HG02943 (cell line): ENCODE data around the gene RAB39A.
A peak's percentile ranks its signal among the peaks of the same experiment; 100 is the strongest.

ENCODE experiments used
- ATAC-seq: cut with Tn5 transposase; IDR thresholded peaks from one replicate; pipeline ENCODE4 v1.9.1; 2021; ENCODE audit warnings: mild to moderate bottlenecking, low read depth, moderate library complexity; ENCODE audit not compliant: unreplicated experiment

The RAB39A gene

GRCh38 chr11:107957109-107957588, 28.9 kb downstream of the RAB39A start:
- no peak for ATAC-seq

DNA sequence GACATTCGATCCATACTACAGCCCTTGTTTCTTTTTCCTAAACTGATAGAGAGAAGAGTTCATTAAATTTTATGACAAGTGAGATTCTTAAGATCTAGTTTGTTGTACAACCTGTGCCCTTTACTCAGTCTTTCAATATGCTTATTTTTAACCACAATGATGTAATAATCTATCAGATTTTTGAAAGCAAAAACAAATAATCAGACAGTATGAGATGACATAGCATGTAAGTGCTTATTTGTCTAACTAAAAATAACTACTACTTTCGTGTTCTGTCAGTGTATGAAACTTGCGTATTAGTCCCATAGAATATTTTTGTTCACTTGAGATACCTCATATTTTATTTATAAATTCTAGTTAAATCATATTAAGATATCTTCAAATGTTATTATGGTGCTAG, 33.2 kb downstream of the RAB39A start:
- ATAC-seq, result no peak

DNA sequence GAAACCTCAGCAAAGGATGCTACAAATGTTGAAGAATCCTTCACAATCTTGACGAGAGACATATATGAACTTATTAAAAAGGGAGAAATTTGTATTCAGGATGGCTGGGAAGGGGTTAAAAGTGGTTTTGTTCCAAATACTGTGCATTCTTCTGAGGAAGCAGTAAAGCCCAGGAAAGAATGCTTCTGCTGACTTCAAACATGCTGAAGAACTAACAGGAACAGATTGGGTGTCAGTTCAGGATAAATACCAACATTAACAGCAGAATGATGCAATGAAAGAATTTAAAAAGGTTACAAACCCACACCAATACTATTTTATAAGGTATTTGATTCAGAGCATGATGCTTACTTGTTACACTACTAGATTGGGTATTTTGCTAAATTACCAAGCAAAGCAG, 33.9 kb downstream of the RAB39A start:
- no peak for ATAC-seq

DNA sequence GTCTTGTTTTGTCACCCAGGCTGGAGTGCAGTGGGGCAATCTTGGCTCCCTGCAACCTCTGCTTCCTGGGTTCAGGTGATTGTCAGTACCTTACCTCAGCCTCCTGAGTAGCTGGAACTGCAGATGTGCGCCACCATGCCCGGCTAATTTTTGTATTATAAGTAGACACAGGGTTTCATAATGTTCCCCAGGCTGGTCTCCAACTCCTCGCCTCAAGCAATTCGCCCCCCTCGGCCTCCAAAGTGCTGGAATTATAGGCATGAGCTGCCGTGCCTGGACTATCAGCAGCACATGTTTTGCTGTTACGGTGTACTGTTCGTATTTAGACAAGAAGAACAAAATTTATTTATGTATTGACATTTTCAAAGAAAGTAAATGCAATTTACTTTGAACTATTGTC, 34.8 kb downstream of the RAB39A start:
- no peak for ATAC-seq

DNA sequence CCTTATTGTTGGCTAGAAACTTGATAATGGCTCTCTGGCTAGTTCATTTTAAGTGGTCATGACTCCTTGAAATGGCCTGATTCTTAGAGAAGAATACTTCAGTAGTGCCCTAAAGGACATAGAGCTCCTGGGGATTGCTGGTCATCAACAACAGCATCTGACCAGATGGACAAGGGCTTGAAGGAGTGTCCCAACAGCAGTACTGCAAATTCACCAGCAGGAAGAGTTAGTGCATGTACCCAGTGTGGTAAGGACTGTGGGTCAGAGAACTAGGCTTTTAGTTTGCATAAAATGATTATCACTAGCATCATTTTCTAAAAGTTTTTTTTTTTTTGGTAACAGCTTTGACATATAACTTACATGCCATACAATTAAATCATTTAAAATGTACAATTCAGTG, 41.0 kb downstream of the RAB39A start:
- no peak for ATAC-seq

GRCh38 chr11:107970049-107970448, 41.8 kb downstream of the RAB39A start:
- ATAC-seq, result no peak

DNA sequence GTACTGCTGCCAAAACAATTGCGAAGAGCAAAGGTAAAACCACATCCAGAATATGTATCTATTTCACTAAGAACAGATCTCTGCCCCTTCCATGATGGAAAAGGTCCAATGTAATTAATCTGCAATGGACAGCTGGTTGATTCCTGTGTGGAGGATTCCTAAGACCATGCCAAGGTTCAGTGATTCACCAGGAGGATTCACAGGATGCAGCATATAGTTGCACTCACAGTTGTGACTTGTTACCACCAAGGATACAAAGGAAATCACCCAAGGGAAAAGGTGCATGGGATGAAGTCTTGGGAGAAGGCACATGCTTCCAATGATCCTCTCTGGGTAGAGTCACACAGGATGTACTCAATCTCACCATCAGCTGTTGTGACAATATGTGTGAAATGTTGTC, 45.4 kb downstream of the RAB39A start:
- no peak for ATAC-seq

- no peak for ATAC-seq
Measured at GRCh38 chr11:107988397-107989158, 60.3 kb downstream of the RAB39A start.

DNA sequence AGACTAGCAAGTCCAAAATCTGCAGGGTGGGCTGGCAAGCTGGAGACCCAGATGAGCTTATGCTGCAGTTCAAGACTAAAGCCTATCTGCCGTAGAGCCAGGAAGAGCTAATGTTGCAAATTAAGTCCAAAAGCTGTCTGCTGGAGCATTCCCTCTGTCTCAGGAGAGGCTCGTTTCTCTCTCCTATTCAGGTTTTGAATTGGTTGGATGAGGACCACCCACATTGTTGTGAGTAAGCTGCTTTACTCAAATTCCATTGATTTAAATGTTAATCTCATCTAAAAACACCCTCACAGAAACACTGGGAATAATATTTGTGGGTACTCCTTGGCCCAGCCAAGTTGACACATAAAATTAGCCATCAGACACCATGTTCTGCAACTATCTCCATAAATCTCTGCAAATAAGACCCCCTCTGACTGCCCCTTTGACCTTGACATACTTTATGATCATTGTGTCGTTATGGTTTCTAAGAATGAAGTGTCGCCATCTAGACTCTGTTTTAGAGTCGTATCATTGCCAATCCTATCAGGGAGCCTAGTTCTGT, 63.7 kb downstream of the RAB39A start:
- ATAC-seq, result no peak

DNA sequence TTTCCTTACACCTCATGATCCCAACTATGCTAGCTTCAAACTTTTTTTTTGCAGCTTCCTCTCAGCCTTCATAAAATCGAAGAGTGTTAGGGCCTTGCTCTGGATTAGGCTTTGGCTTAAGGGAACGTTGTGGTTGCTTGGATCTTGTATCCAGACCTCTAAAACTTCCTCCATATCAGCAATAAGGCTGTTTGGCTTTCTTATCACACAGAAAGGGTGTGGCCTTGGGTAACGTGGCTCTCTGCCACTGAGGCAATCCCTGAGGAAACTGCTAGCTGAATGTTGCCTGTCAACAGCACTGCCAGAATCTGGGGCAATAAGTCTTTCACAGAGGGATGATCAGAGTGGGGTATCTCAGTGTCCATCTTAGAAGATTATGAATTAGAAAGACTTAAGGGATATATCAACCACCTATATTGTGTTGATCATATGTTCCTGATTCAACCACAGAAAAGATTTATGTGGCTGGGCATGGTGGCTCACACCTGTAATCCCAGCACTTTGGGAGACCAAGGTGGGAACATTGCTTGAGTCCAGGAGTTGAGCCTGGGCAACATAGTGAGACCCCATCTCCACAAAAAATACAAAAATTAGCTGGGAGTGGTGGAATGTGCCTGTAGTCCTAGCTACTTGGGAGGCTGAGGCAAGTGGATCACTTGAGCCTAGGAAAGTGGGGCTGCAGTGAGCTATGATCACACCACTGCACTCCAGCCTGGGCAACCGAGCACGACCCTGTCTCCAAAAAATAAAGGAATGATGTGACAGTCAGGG, 67.9 kb downstream of the RAB39A start:
- no peak for ATAC-seq

GRCh38 chr11:107998761-107999160, 70.5 kb downstream of the RAB39A start:
- ATAC-seq, result no peak

DNA sequence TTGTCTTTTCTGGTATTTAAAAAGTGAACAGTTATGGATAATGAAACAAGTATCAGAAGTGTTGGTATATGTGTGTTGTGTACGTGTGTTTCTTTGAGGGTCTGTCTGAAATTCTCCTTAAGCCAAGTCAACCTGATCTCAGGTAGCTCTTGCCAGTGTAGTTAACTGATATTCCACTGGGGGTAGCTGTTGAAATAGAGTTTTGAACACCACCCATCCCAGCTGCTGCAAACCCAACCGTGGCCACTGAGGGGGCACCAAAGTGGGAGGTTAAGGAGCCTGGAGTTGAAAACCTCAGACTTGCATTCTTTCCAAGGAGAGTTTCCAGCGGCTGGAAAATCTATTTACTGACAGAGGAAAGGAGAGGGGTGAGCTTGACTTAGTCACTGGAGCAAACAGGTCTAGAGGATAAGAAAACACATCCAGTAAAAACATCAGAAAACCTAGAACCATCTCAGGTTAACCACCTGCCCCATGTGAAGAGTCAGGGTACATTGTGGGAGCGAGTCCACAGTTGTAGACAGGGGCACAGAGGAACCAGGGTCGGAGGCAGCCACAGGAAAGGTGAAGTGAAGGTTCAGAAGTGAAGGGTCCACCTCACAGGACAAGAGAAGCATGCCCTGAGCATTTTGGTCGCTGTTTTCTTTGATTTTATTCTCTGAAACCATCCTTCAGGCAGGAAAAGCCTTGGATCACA, 71.7 kb downstream of the RAB39A start:
- ATAC-seq, result peak; percentile 82

DNA sequence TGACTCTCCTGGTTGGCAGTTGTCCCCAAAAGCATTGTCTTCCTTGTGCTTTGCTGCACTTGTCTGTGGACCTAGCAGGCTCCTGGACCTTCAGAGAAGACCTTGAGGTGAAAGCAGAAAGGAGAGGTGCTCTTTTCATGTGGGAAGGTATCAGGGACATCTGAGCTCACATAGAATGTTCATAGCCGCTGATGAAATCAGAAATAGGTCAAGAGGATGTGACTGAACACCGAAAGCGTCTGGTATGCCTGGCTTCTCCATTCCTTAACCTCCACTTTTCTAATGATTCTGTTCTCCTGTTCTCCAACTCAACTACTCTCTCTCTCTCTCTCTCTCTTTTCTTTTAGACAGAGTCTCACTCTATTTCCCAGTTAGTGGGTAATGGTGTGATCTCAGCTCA, 74.2 kb downstream of the RAB39A start:
- ATAC-seq, result no peak

GRCh38 chr11:108003623-108004022, 75.4 kb downstream of the RAB39A start:
- ATAC-seq, result no peak

GRCh38 chr11:108007819-108008218, 79.6 kb downstream of the RAB39A start:
- no peak for ATAC-seq

GRCh38 chr11:108008656-108009496, 80.6 kb downstream of the RAB39A start, which contains the start of gene CUL5:
TSS of gene CUL5 (plus strand) at chr11:108008898. CDS start at chr11:108009349, 451 bp downstream.
- peak; percentile 89 for ATAC-seq

GRCh38 chr11:108009497-108010370, 81.5 kb downstream of the RAB39A start:
- peak; percentile 4 for ATAC-seq

DNA sequence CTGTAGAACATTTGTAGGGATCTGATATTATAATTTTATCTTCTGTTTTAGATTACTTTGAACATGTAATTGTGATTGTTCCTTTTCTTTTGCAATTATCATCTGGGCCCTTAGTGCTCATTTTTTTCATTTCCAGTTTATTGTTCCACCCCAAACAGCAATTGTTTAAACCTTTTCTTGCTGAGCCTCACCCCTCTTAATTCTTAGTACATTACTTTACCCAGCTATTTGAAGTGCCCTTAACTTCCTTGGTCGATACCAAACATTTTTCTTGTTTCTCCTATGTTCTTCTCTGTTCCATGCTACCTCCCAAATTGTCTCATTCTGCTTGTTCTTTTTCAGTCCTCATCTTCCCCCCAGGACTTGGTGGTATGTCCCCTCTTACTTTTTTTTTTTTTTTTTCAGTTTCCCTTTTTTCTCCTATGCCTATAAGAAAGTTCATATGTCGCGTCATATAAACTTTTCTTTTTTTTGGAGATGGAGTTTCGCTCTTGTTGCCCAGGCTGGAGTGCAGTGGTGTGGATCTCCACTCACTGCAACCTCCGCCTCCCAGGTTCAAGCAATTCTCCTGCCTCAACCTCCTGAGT, 84.0 kb downstream of the RAB39A start:
- ATAC-seq, result no peak
